Measurements from ENCODE around the gene MIOS. TPM values are rescaled to one million over a fixed set of nuclear protein-coding genes. Genes with fewer than 3 reads are reported as not detected.

MIOS gene
- total RNA-seq, result 31.0 to 33.7 TPM (median 33.1 TPM) in 3 replicates

- peaks cover 5% of the 10 kb centered on the region for H3K9me3 Mint-ChIP-seq
- DNase-seq (ENCODE audit: low spot score in 2 of 2, unreplicated experiment in 2 of 2), result peak; percentile 62 to 77
- H3K4me1 Mint-ChIP-seq, result peaks cover 28% of the 10 kb centered on the region
- H3K4me3 Mint-ChIP-seq, result peak within 1 kb of the TSS; percentile 72
- peak within 1 kb of the TSS; percentile 78 for H3K27ac Mint-ChIP-seq
- no peaks in the 10 kb centered on the region for H3K27me3 Mint-ChIP-seq (ENCODE audit: low read depth)
- TF ChIP-seq CTCF (IDR thresholded peaks at IDR 0.05; ENCODE audit: unreplicated experiment), result no peak
- peaks cover 16% of the 10 kb centered on the region for H3K36me3 Mint-ChIP-seq
These were observed at the start of gene MIOS for GRCh38 chr7:7566651-7567611. MIOS (plus strand) TSS chr7:7566884; CDS start chr7:7572476, 5,592 bp downstream.

GRCh38 chr7:7517754-7518153 lies 48.9 kb upstream of the MIOS start:
- H3K36me3 Mint-ChIP-seq, result no peaks in the 10 kb centered on the region
- no peaks in the 10 kb centered on the region for H3K27me3 Mint-ChIP-seq (ENCODE audit: low read depth)
- no peak for TF ChIP-seq CTCF (IDR thresholded peaks at IDR 0.05; ENCODE audit: unreplicated experiment)
- H3K4me3 Mint-ChIP-seq, result no peak overlapping the region
- H3K4me1 Mint-ChIP-seq, result peaks cover 13% of the 10 kb centered on the region
- no peak for DNase-seq (ENCODE audit: low spot score in 2 of 2, unreplicated experiment in 2 of 2)
- H3K9me3 Mint-ChIP-seq, result no peaks in the 10 kb centered on the region
- H3K27ac Mint-ChIP-seq, result no peak overlapping the region

GRCh38 chr7:7519056-7519455 lies 47.6 kb upstream of the MIOS start:
- Mint-ChIP-seq H3K27me3 (ENCODE audit: low read depth) (no peaks in the 10 kb centered on the region), H3K4me1 (peaks cover 12% of the 10 kb centered on the region), H3K9me3 (no peaks in the 10 kb centered on the region), H3K27ac (no peak overlapping the region), H3K36me3 (no peaks in the 10 kb centered on the region), H3K4me3 (no peak overlapping the region)
- no peak for TF ChIP-seq CTCF (IDR thresholded peaks at IDR 0.05; ENCODE audit: unreplicated experiment)
- DNase-seq (ENCODE audit: low spot score in 2 of 2, unreplicated experiment in 2 of 2), result no peak

- H3K27ac Mint-ChIP-seq, result no peak overlapping the region
- TF ChIP-seq CTCF (IDR thresholded peaks at IDR 0.05; ENCODE audit: unreplicated experiment), result no peak
- no peak overlapping the region for H3K4me3 Mint-ChIP-seq
- H3K27me3 Mint-ChIP-seq (ENCODE audit: low read depth), result no peaks in the 10 kb centered on the region
- no peaks in the 10 kb centered on the region for H3K36me3 Mint-ChIP-seq
- H3K9me3 Mint-ChIP-seq, result no peaks in the 10 kb centered on the region
- DNase-seq (ENCODE audit: low spot score in 2 of 2, unreplicated experiment in 2 of 2), result no peak
- peaks cover 11% of the 10 kb centered on the region for H3K4me1 Mint-ChIP-seq
These were observed 47.2 kb upstream of the MIOS start for GRCh38 chr7:7519528-7519927.

GRCh38 chr7:7521259-7521658 lies 45.4 kb upstream of the MIOS start:
- peaks cover 8% of the 10 kb centered on the region for H3K4me1 Mint-ChIP-seq
- no peak for TF ChIP-seq CTCF (IDR thresholded peaks at IDR 0.05; ENCODE audit: unreplicated experiment)
- H3K27me3 Mint-ChIP-seq (ENCODE audit: low read depth), result no peaks in the 10 kb centered on the region
- H3K4me3 Mint-ChIP-seq, result no peak overlapping the region
- no peak overlapping the region for H3K27ac Mint-ChIP-seq
- no peaks in the 10 kb centered on the region for H3K9me3 Mint-ChIP-seq
- H3K36me3 Mint-ChIP-seq, result no peaks in the 10 kb centered on the region
- DNase-seq (ENCODE audit: low spot score in 2 of 2, unreplicated experiment in 2 of 2), result no peak

All from mesothelial cell of epicardium (in vitro differentiated cells).